GM21619 (cell line): ENCODE measurements around the gene CFAP300.
A peak's percentile ranks its signal among the peaks of the same experiment; 100 is the strongest.

Source experiments
- ATAC-seq: cut with Tn5 transposase; IDR thresholded peaks from one replicate; pipeline ENCODE4 v1.9.1; 2021; ENCODE audit not compliant: unreplicated experiment

The CFAP300 gene

GRCh38 chr11:102047305-102047924 is at the start of gene CFAP300:
CFAP300 (plus strand) TSS chr11:102047437; CDS start chr11:102047471, 34 bp downstream.
- ATAC-seq, result peak; percentile 47

GRCh38 chr11:102001657-102002338 is 45.4 kb upstream of the CFAP300 start:
- ATAC-seq, result no peak

GRCh38 chr11:102004220-102004619 is 43.0 kb upstream of the CFAP300 start:
- no peak for ATAC-seq

- no peak for ATAC-seq
These were observed 41.9 kb upstream of the CFAP300 start for GRCh38 chr11:102005306-102005705.

GRCh38 chr11:102006835-102007566 is 40.2 kb upstream of the CFAP300 start:
- ATAC-seq, result no peak

- ATAC-seq, result peak; percentile 84
These were observed 39.4 kb upstream of the CFAP300 start for GRCh38 chr11:102007567-102008437.

- no peak for ATAC-seq
These were observed 36.3 kb upstream of the CFAP300 start for GRCh38 chr11:102010776-102011494.

- ATAC-seq, result no peak
These were observed 34.3 kb upstream of the CFAP300 start for GRCh38 chr11:102012946-102013345.

- ATAC-seq, result no peak
These were observed 32.5 kb upstream of the CFAP300 start for GRCh38 chr11:102014756-102015155.

GRCh38 chr11:102017026-102017425 is 30.2 kb upstream of the CFAP300 start:
- no peak for ATAC-seq

- no peak for ATAC-seq
These were observed 21.0 kb upstream of the CFAP300 start for GRCh38 chr11:102026217-102026616.

GRCh38 chr11:102026959-102027358 is 20.3 kb upstream of the CFAP300 start:
- no peak for ATAC-seq

GRCh38 chr11:102036757-102037156 is 10.5 kb upstream of the CFAP300 start:
- no peak for ATAC-seq

GRCh38 chr11:102046841-102047240 is 396 bp upstream of the CFAP300 start:
- no peak for ATAC-seq

- no peak for ATAC-seq
These were observed 3.8 kb downstream of the CFAP300 start for GRCh38 chr11:102050927-102051575.

GRCh38 chr11:102061276-102061675 is 14.0 kb downstream of the CFAP300 start:
- ATAC-seq, result no peak

GRCh38 chr11:102062106-102062505 is 14.9 kb downstream of the CFAP300 start:
- no peak for ATAC-seq

GRCh38 chr11:102064316-102064715 is 17.1 kb downstream of the CFAP300 start:
- ATAC-seq, result no peak

- no peak for ATAC-seq
These were observed 23.5 kb downstream of the CFAP300 start for GRCh38 chr11:102070766-102071165.
